IMR-90 (cell line): ENCODE results near the gene NUDT8. TPM values are rescaled to one million over a fixed set of nuclear protein-coding genes. Genes with fewer than 3 reads are reported as not detected.

Experiments used
- ATAC-seq: fragments of 200-7000 bp; cut with Tn5 transposase; 2 replicates; pipeline ENCODE4 v1.9.1; 2020; ENCODE audit warnings: low read depth, mild to moderate bottlenecking, moderate library complexity
- BruUV-seq: library from RNA; stranded (reverse); fragments of 400-500 nt; replicated peaks from 2 replicates; lab custom pipeline; 2021; lab: Mats Ljungman, UMichigan
- CTCF ChIA-PET: fragments of 300-600 bp; formaldehyde crosslinking; extraction: SDS; loops from one replicate; lab custom pipeline; 2021; ENCODE audit warnings: antibody characterized with exemption; lab: Yijun Ruan, JAX
- POLR2A ChIA-PET: fragments of 300-600 bp; sonication (Branson Sonifier 250); formaldehyde crosslinking; loops from one replicate; lab custom pipeline; 2022; ENCODE audit warnings: antibody characterized with exemption; ENCODE audit not compliant: unreplicated experiment; lab: Charles Lee
- DNase-seq: peaks from one replicate; pipeline ENCODE4 v3.0.0; 2013
- H2AFZ ChIP-seq: replicated peaks from 2 replicates; pipeline ENCODE3; 2013; ENCODE audit warnings: low read length, mild to moderate bottlenecking; ENCODE audit not compliant: poor library complexity
- H2AK5ac ChIP-seq: 2 replicates; pipeline ENCODE4 v1.6.1; 2013; ENCODE audit warnings: low read depth, low read length, inconsistent platforms
- H2AK9ac ChIP-seq: replicated peaks from 2 replicates; pipeline ENCODE3; 2013; ENCODE audit warnings: mild to moderate bottlenecking, low read depth, low read length, moderate library complexity; ENCODE audit not compliant: poor library complexity
- H2BK120ac ChIP-seq: 2 replicates; pipeline ENCODE4 v1.6.1; 2013; ENCODE audit warnings: low read depth, low read length, inconsistent platforms
- H2BK15ac ChIP-seq: 3 replicates; pipeline ENCODE4 v1.6.1; 2013; ENCODE audit warnings: low read depth, low read length, inconsistent platforms
- H2BK20ac ChIP-seq: 2 replicates; pipeline ENCODE4 v1.6.1; 2013; ENCODE audit warnings: low read depth, mild to moderate bottlenecking, inconsistent platforms, low read length, moderate library complexity
- H2BK5ac ChIP-seq: 2 replicates; pipeline ENCODE4 v1.6.1; 2013; ENCODE audit warnings: mild to moderate bottlenecking, low read depth, low read length, inconsistent platforms; ENCODE audit not compliant: poor library complexity, severe bottlenecking
- H3K14ac ChIP-seq: replicated peaks from 2 replicates; pipeline ENCODE4 v1.6.1; 2013; ENCODE audit warnings: low read depth, low read length, inconsistent platforms
- H3K18ac ChIP-seq: 2 replicates; pipeline ENCODE4 v1.6.1; 2013; ENCODE audit warnings: low read depth, low read length, control low read depth
- H3K23ac ChIP-seq: 2 replicates; pipeline ENCODE4 v1.6.1; 2013; ENCODE audit warnings: low read depth, low read length, inconsistent platforms
- H3K27ac ChIP-seq: 2 replicates; pipeline ENCODE4 v1.5.1; 2013; ENCODE audit warnings: mild to moderate bottlenecking, control low read depth, low read length; ENCODE audit not compliant: insufficient read depth
- H3K27me3 ChIP-seq: 2 replicates; pipeline ENCODE4 v1.6.1; 2013; ENCODE audit warnings: low read length; ENCODE audit not compliant: control insufficient read depth, insufficient read depth
- H3K36me3 ChIP-seq: 2 replicates; pipeline ENCODE4 v1.6.1; 2013; ENCODE audit warnings: low read length, mixed read lengths; ENCODE audit not compliant: control insufficient read depth, insufficient read depth
- H3K4ac ChIP-seq: 2 replicates; pipeline ENCODE4 v1.6.1; 2013; ENCODE audit warnings: low read depth, low read length, inconsistent platforms
- H3K4me1 ChIP-seq: 2 replicates; pipeline ENCODE4 v1.6.1; 2013; ENCODE audit warnings: low read length, mixed read lengths; ENCODE audit not compliant: control insufficient read depth, insufficient read depth
- H3K4me2 ChIP-seq: 2 replicates; pipeline ENCODE4 v1.6.1; 2013; ENCODE audit warnings: low read depth, mild to moderate bottlenecking, control low read depth, low read length, moderate library complexity
- H3K4me3 ChIP-seq: 2 replicates; pipeline ENCODE4 v1.5.1; 2013; ENCODE audit warnings: low read depth, mild to moderate bottlenecking, control low read depth, low read length, moderate library complexity; ENCODE audit not compliant: insufficient read depth
- H3K56ac ChIP-seq: 2 replicates; pipeline ENCODE4 v1.6.1; 2013; ENCODE audit warnings: low read length, inconsistent platforms; ENCODE audit not compliant: insufficient read depth; ENCODE audit errors: extremely low read depth
- H3K79me1 ChIP-seq, 2 experiments: 2 replicates each; pipeline ENCODE4 v1.6.1; 2013; ENCODE audit warnings: low read length in 2 of 2, inconsistent platforms in 1 of 2, low read depth in 1 of 2
- H3K9ac ChIP-seq: 2 replicates; pipeline ENCODE4 v1.6.1; 2013; ENCODE audit warnings: low read depth, low read length, control low read depth
- H3K9me1 ChIP-seq: 2 replicates; pipeline ENCODE4 v1.6.1; 2013; ENCODE audit warnings: low read length, inconsistent platforms; ENCODE audit not compliant: insufficient read depth
- H3K9me3 ChIP-seq: 2 replicates; pipeline ENCODE4 v1.6.1; 2013; ENCODE audit warnings: low read length; ENCODE audit not compliant: control insufficient read depth, insufficient read depth
- H4K20me1 ChIP-seq: 2 replicates; pipeline ENCODE4 v1.6.1; 2013; ENCODE audit warnings: low read length, inconsistent platforms; ENCODE audit not compliant: insufficient read depth
- H4K5ac ChIP-seq: 2 replicates; pipeline ENCODE4 v1.6.1; 2013; ENCODE audit warnings: mild to moderate bottlenecking, low read depth, low read length, control low read depth
- H4K8ac ChIP-seq, 2 experiments: 2 replicates each; pipeline ENCODE4 v1.6.1; 2013; ENCODE audit warnings: low read depth in 2 of 2, low read length in 2 of 2, control low read depth in 1 of 2, inconsistent platforms in 1 of 2
- H4K91ac ChIP-seq: 2 replicates; pipeline ENCODE4 v1.6.1; 2013; ENCODE audit warnings: low read depth, low read length, inconsistent platforms; ENCODE audit not compliant: insufficient read depth
- BHLHE40 ChIP-seq: fragments of 150-350 bp; IDR thresholded peaks from 2 replicates; pipeline ENCODE4 v1.6.1; 2016; ENCODE audit warnings: mild to moderate bottlenecking, low read depth, low read length
- CEBPB ChIP-seq: IDR thresholded peaks from 2 replicates; pipeline ENCODE4 v1.6.1; 2012; ENCODE audit warnings: low read depth, low read length, improper control_type of control experiment
- MAFK ChIP-seq: IDR thresholded peaks from 2 replicates; pipeline ENCODE4 v1.6.1; 2012; ENCODE audit warnings: low read depth, low read length, improper control_type of control experiment
- MAZ ChIP-seq: IDR thresholded peaks from 2 replicates; pipeline ENCODE4 v1.6.1; 2012; ENCODE audit warnings: low read depth, mild to moderate bottlenecking, low read length, improper control_type of control experiment, moderate library complexity, borderline replicate concordance
- SMC3 ChIP-seq: fragments of 150-350 bp; IDR thresholded peaks from 2 replicates; pipeline ENCODE4 v1.6.1; 2016; ENCODE audit warnings: low read depth, mild to moderate bottlenecking, antibody characterized with exemption, low read length, moderate library complexity
- USF2 ChIP-seq: fragments of 150-350 bp; IDR thresholded peaks from 2 replicates; pipeline ENCODE4 v1.6.1; 2017; ENCODE audit warnings: mild to moderate bottlenecking, antibody characterized with exemption, low read length, low read depth
- WGBS, 2 experiments: methylation state at CpG; one replicate each; pipeline versions ENCODE4 v1.1.5 to v1.1.7; 2013; ENCODE audit warnings: missing lambda C conversion rate in 2 of 2; ENCODE audit not compliant: insufficient read length in 1 of 2; ENCODE audit errors: extremely low coverage in 2 of 2; 5-methylcytosine and 5-hydroxymethylcytosine counted together
- dilution Hi-C: fragments of 300-500 bp; cut with HindIII; formaldehyde crosslinking; loops from one replicate; pipeline ENCODE4 v1.14.3; 2018; ENCODE audit warnings: low sequenced_read_pairs; ENCODE audit not compliant: unreplicated experiment
- in situ Hi-C: fragments of 300-500 bp; cut with MboI; formaldehyde crosslinking; loops from 3 replicates; pipeline ENCODE4 v1.14.3; 2019; ENCODE audit warnings: low sequenced_read_pairs, inconsistent platforms, mixed read lengths
- intact Hi-C: fragments of 100-400 bp; cut with micrococcal nuclease; formaldehyde crosslinking; loops from 2 replicates; pipeline ENCODE4 v1.10.0; 2022
- polyA plus RNA-seq, 3 experiments: library from polyadenylated mRNA; depleted of rRNA; stranded (reverse); fragments of >200 nt; gene quantifications; 2 replicates each; pipeline ENCODE4 v1.2.3, GENCODE V29; 2012; ENCODE audit warnings: low replicate concordance in 1 of 3
- total RNA-seq: library from RNA; depleted of rRNA; stranded (reverse); fragments of >200 nt; gene quantifications from 2 replicates; pipeline ENCODE4 v1.2.3, GENCODE V29; 2012
- TF ChIP-seq, protein P1 (sequence below): conservative IDR thresholded peaks from 2 replicates; pipeline ENCODE4 v1.5.1; 2012; ENCODE audit warnings: mild to moderate bottlenecking, low read depth, low read length, improper control_type of control experiment

Gene NUDT8
- total and polyA plus RNA-seq, 2 of the 4 experiments (the other 2 are of a cell fraction) = 1.4 to 2.5 TPM

DNA sequence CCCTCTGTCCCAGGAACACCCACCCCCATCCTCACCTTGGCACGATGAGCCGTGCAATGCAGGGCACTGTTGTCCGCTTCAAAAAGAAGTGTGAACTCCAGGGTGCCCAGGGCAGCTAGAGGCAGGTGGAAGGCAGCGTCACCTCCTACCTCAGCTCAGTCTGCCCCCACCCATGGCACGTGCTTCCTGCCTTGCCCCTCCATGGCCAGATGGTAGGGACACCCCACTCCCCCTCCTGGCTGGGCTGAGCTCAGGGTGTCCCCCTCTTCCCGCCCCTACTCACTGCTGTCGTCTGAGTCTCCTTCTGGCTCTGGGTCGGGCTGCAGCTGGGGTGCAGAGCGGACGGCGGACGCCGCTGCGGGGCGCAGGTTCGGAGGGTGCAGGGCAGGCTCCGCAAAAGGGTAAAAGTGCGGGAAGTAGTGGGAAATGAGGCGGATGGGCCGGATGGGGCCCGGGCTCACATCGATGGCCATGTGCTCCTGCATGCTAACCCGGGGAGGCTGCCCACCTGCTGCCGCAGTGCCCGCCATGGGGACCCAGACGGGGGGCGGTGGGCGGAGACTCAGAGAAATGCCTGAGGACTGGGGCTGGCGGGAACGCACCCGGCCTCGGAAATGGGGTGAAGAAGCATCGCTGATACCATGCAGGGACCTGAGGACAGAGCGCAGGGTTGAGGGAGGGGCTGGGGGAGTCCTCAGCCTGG, 13.9 kb downstream of the NUDT8 start:
- CTCF ChIA-PET = no interaction called here
- H3K9me3 ChIP-seq = no peaks in the 10 kb centered on the region
- in situ Hi-C loops (no loop called here), intact Hi-C loops (no loop called here), dilution Hi-C loops (no loop called here)
- DNase-seq (no peak), ATAC-seq (no peak)
- no peaks in the 10 kb centered on the region for H3K9me1 ChIP-seq
- peaks cover 20% of the 10 kb centered on the region for H3K27me3 ChIP-seq
- H2BK120ac ChIP-seq = no peak overlapping the region
- no peak overlapping the region for H3K9ac ChIP-seq
- no peak overlapping the region for H3K4me3 ChIP-seq
- BruUV-seq = no TSS peak
- TF ChIP-seq BHLHE40 = no peak
- TF ChIP-seq MAZ = no peak
- no peak for TF ChIP-seq SMC3
- TF ChIP-seq, protein P1, sequence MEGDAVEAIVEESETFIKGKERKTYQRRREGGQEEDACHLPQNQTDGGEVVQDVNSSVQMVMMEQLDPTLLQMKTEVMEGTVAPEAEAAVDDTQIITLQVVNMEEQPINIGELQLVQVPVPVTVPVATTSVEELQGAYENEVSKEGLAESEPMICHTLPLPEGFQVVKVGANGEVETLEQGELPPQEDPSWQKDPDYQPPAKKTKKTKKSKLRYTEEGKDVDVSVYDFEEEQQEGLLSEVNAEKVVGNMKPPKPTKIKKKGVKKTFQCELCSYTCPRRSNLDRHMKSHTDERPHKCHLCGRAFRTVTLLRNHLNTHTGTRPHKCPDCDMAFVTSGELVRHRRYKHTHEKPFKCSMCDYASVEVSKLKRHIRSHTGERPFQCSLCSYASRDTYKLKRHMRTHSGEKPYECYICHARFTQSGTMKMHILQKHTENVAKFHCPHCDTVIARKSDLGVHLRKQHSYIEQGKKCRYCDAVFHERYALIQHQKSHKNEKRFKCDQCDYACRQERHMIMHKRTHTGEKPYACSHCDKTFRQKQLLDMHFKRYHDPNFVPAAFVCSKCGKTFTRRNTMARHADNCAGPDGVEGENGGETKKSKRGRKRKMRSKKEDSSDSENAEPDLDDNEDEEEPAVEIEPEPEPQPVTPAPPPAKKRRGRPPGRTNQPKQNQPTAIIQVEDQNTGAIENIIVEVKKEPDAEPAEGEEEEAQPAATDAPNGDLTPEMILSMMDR = no peak
- no peak for TF ChIP-seq CEBPB
- no peak for TF ChIP-seq MAFK
- TF ChIP-seq USF2 = no peak
- H3K14ac ChIP-seq = no peak overlapping the region
- H2BK15ac ChIP-seq = no peak overlapping the region
- no peaks in the 10 kb centered on the region for H3K79me1 ChIP-seq
- POLR2A ChIA-PET = no interaction called here
- no peak overlapping the region for H2AK9ac ChIP-seq
- H3K4me1 ChIP-seq = no peaks in the 10 kb centered on the region
- H4K8ac ChIP-seq = no peak overlapping the region
- H3K4me2 ChIP-seq = no peak overlapping the region
- H2AK5ac ChIP-seq = no peak overlapping the region
- no peak overlapping the region for H4K91ac ChIP-seq
- H4K5ac ChIP-seq = no peak overlapping the region
- no peak overlapping the region for H3K4ac ChIP-seq
- peak overlapping the region; percentile 51 for H2AFZ ChIP-seq
- WGBS, 2 experiments = 18% methylated on average over 5 of the region's 34 CpGs; no CpG with 5 or more reads in 1 of the 2 experiments
- H2BK5ac ChIP-seq = no peak overlapping the region
- H2BK20ac ChIP-seq = no peak overlapping the region
- no peak overlapping the region for H3K56ac ChIP-seq
- H3K36me3 ChIP-seq = peaks cover 20% of the 10 kb centered on the region
- no peak overlapping the region for H3K18ac ChIP-seq
- H3K23ac ChIP-seq = no peak overlapping the region
- no peaks in the 10 kb centered on the region; the same call in 1 of the 2 replicates for H4K20me1 ChIP-seq
- H3K27ac ChIP-seq = no peak overlapping the region
